Dermis blood vessel endothelial cell (primary cell): Measurements from ENCODE around the gene AIF1L. TPM values are rescaled to one million over a fixed set of nuclear protein-coding genes. Genes with fewer than 3 reads are reported as not detected.

Experiments used
- DNase-seq: peaks from one replicate; pipeline ENCODE4 v3.0.0; 2010
- total RNA-seq: library from RNA; depleted of rRNA; stranded (reverse); fragments of >200 nt; gene quantifications from 2 replicates; pipeline ENCODE4 v1.2.3, GENCODE V29; 2014

AIF1L gene
- total RNA-seq: 15.3 and 26.4 TPM in 2 replicates

GRCh38 chr9:131096269-131097125 lies at the start of gene AIF1L:
AIF1L (plus strand) TSS chr9:131096531; CDS start chr9:131096630, 99 bp downstream.
- peak; percentile 65 for DNase-seq

DNA sequence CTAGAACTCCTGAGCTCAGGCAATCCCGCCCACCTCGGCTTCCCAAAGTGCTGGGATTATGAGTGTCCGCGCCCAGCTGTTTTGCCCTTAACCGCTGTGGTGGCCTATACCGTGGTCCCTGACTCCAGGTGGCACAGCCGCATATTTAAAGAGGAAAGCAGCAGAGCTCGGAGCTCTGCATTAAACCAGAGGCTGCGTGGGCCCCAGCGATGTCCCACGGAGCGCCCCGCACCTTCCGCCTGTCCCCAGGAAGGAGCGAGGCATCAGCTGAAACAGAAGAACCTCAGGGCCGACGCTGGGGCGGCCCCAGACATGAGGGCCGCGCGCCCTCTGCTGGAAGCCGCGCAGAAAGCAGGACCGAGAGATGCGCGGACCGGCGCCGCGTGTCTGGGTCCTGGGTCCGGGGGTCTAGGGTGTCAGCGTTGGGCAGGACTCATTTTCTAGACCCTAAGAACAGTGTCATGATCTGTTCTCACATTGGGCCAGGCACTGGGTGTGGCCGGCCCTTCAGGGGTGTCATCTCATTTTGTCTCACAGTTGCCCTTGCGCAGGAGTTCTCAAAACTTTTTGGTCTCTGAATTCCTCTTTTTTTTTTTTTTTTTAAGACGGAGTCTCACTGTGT lies 49.6 kb upstream of the AIF1L start:
- DNase-seq: peak; percentile 73

- DNase-seq: no peak
Measured at GRCh38 chr9:131048332-131048731, 48.0 kb upstream of the AIF1L start.

DNA sequence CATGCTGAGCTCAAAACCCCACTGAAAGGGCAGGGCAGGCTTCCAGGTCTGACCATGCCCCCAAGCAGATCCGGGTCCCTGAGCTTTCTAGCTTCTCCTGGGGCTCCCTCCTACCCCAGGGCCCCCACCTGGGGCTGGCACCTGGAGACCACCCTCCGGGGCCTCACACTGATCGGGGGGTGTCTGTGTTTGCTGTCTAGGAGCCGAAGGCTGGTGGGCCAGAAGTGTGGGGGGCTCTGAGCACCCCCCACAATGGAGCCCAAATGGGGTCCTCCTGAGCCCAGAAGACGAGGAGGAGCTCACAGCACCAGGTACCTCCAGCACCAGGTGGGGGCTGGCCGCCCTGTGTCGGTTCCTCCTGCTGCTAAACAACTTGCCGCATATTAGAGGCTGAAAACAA lies 47.5 kb upstream of the AIF1L start:
- DNase-seq: no peak

DNA sequence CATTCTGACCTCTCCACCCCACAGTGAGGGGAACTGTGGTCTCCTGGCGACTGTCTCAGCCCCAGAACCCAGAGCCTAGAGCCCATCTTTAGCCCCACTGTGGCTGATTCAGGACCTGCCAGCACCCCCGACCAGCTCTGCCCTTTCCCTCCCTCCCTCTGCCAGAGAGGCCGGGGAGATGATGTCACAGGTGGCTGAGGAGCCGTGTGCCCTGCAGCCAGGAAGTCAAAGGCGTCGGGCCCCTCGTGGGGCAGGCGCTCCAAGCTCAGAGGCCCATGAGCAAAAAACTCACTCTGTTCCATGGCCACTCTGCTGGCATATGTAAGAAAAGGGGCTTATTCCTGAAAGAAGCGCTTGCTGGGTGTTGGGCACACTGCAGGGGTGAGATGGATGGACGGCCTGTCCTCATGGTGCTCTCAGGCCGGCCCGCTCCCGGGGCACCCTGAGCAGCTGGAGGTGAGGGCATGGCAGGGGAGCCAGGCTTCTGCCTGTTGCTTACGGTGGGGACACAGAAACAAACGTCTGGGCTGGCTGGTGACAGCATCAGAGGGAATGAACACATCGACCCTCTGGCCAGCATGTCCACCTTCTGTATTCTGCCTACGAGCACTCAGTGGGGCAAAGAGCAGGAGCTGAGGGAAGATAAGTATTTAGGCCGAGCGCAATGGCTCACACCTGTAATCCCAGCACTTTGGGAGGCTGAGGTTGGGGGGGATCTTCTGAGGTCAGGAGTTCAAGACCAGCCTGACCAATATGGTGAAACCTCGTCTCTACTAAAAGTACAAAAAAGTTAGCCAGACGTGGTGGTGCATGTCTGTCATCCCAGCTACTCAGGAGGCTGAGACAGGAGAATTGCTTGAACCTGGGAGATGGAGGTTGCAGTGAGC lies 46.3 kb upstream of the AIF1L start:
- DNase-seq: peak; percentile 11

GRCh38 chr9:131050831-131051230 lies 45.5 kb upstream of the AIF1L start:
- DNase-seq: no peak

DNA sequence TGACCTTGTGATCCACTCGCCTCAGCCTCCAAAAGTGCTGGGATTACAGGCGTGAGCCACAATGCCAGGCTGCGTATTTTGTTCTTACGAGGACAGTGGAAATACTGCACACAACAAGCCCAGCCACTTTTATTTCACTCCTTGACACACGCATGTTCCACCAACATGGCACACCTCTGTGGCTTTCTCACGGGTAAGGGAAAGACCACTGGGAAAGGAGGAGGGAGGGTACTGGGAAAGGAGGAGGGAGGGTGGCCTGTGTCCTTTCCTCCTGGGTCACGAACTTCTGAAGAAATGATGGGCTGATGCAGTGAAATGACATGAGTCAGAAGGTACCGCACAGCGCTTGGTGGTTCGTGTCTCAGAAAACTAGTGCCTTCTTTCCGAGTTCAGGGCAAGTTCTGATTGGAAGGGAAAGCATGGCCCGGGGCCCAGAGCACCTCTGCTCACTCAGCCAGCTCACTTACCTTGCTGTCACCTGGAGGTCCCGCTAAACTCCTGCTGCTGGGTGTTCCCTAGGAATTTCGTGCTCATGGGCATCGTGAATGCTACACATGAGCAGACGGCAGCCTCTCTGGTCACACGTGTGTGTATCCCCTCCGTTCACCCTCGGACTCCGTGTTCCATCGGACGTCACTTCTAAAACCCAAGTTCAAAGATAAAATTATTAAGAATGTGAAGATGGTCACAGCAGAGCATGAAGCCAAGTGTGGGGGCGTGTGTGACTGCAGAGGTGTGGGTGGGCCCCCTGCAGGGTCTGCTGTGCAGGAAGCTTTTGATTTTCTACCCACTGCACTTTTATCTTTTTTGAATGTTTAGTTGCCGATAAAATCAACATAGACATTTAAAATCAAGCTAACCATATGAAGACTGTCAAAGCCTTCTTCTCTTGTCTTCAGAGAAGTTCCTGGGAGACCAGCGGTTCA lies 44.5 kb upstream of the AIF1L start:
- no peak for DNase-seq

GRCh38 chr9:131053896-131054295 lies 42.4 kb upstream of the AIF1L start:
- no peak for DNase-seq

GRCh38 chr9:131056781-131057506 lies 39.4 kb upstream of the AIF1L start:
- no peak for DNase-seq

DNA sequence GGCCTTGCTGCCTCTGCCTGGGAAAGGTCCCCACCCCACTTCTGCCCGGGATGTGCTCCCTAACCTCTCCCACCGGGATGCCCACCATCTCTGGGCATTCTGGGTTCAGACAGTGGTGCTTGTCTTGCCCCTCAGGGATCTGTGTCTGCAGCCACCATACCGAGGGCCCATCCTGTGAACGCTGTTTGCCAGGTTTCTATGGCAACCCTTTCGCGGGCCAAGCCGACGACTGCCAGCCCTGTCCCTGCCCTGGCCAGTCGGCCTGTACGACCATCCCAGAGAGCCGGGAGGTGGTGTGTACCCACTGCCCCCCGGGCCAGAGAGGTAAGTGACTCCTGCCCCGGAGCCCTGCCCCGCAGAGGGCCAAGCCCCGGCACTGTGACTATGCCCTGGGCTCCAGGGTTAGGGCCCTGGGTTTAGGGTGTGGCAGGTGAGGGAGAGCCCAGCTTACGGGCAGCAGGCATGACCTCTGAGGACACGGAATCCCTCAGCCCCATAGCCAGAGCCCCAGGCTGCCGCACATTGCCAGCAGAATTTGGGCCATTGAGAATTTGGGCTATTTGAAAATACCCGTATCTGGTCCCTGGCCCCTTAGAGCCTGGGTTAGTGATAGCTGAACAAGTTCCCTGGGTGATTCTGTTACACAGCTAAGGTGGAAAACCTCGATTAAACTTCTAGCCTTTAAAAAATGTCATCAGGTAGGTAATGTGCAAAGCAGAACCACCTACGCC lies 35.3 kb upstream of the AIF1L start:
- DNase-seq: no peak

GRCh38 chr9:131062969-131063368 lies 33.4 kb upstream of the AIF1L start:
- DNase-seq: no peak

DNA sequence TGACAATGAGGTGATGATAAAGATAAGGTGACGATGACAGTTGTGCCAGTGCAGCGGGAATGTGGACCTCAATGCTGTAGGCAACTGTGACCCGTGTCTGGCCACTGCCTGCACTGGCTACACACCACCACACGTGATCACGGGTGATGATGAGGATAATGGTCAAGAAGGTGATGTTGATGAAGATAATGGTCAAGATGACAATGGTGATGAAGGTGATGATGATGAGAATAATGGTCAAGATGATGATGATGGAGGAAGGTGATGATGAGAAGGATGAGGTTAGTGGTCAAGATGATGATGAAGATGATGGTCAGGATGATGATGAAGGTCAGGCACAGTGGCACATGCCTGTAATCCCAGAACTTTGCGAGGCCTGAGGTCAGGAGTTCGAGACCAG lies 30.7 kb upstream of the AIF1L start:
- no peak for DNase-seq

- DNase-seq: no peak
Measured at GRCh38 chr9:131067625-131068024, 28.7 kb upstream of the AIF1L start.

DNA sequence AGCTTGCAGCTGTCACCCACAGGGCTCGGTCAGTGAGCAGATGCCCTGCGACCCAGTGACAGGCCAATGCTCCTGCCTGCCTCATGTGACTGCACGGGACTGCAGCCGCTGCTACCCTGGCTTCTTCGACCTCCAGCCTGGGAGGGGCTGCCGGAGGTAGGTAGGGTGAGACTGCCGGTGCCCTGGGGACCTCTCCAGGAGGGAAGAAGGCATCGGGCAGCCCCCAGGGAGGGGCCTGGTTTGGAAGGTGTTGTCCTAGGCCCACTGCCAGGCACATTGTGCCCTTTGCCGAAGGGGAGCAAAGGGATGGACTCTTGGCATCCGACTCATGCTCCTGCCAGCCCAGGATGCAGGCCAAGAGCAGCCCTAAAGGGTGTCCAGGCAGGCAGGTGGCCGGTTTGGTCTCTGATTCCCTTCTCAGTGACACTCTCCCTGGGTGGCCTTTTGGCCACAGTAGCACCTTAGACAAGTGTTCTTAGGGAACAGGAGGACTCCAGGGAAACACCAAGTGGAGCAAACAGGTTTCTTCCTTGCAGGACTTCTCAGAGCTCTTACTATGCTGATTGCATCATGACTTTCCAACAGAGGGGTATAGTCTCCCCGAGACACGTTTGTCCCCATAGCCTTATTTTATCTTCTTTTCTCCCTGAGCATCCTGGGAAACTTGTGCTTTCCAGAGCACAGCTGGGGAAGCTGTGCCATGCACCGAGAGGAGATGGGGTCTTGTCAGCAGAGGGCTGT lies 28.1 kb upstream of the AIF1L start:
- no peak for DNase-seq

DNA sequence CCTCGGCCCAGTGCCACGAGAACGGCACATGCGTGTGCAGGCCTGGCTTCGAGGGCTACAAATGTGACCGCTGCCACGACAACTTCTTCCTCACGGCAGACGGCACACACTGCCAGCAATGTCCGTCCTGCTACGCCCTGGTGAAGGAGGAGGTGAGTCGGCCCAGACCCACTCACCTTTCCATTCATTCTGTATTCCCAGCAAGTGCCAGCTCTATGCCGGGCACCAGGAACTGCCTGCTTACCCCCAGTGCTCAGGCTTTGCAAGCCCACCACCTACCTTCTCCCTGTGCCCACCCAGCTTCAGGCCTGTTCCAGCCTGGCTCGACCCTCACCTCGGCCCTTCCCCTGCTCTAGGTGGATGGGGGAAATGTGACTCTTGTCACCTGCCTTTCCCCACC lies 26.6 kb upstream of the AIF1L start:
- DNase-seq: no peak

- no peak for DNase-seq
Measured at GRCh38 chr9:131072107-131072870, 24.0 kb upstream of the AIF1L start.

GRCh38 chr9:131072871-131073237 lies 23.5 kb upstream of the AIF1L start:
- no peak for DNase-seq

DNA sequence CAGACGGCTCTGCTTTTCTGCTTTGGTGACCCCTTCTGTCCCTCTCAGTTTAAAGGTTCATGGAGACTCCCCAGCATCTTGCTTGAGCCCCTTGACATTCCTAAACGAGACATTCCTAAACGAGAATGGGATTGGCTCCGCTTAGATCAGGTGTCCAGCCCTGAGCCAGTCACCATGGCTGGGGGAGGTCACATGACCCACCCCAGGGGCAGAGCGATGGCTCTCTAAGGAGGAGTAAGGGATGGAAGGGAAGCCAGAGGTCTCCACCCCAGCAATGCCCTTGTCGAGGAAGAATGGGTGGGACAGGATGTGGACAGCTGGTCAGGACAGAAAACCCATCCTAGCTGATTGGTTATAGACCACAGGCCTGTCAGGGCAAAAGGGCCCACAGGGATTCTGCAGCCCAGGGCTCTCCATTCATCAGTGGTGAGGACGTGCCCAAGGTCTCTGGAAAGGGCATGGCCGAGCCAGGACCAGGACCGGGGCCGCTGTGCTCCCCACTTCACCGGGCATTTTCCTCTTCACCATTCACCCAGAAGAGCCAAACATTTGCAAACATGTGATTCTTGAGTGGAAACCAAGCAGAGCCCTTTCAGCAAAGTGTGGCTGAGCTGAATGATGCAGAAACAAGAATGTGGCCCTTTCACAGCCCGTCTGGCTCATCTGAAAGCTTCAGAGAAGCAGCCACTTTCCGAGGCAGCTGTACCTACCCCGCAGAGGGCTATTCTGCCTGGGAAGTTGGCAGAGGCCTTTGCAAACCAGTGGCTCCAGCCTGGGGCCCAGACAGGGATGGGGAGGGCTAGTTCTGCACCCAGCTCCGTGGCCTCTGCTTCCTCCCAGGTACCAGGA lies 19.8 kb upstream of the AIF1L start:
- no peak for DNase-seq
